Coronary artery (tissue), 2 donors: ENCODE results near the gene ADPRS.

Source experiments
- DNase-seq: peaks from one replicate; pipeline ENCODE4 v3.0.0-alpha.2; 2017; ENCODE audit warnings: low spot score
- H3K27ac ChIP-seq, 2 donors: fragments of 200-600 bp; sonication (generic); one replicate each; pipeline ENCODE4 v1.5.1; 2016 to 2019
- H3K4me3 ChIP-seq: fragments of 200-600 bp; sonication (generic); 2 replicates; pipeline ENCODE4 v1.5.1; 2016; ENCODE audit warnings: mild to moderate bottlenecking, moderate library complexity
- TF ChIP-seq, protein P1 (sequence below): fragments of 200-600 bp; sonication (generic); IDR thresholded peaks from one replicate; pipeline ENCODE4 v1.5.1; 2019; ENCODE audit warnings: antibody characterized with exemption

Gene ADPRS

DNA sequence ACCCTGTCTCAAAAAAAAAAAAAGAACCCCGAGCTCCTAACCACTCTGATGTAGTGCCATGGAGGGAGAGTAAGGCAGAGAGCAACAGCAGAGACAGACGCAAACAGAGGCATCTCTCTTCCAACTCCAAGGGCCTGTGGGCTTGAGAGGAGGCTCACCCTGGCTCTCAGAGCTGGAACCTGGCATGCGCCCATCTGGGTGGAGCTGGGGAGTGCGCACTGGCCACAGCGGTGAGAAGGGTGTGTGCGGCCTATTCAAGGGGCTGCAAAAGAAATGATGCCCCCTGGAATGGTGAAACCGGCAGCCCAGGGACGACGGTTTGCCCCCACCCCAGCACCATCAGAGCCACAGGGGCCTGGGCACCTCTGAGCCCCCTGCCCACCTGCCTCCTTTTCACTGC is 18.7 kb downstream of the ADPRS start:
- H3K4me3 ChIP-seq = no peak overlapping the region
- H3K27ac ChIP-seq = no peak overlapping the region
- TF ChIP-seq, protein P1, sequence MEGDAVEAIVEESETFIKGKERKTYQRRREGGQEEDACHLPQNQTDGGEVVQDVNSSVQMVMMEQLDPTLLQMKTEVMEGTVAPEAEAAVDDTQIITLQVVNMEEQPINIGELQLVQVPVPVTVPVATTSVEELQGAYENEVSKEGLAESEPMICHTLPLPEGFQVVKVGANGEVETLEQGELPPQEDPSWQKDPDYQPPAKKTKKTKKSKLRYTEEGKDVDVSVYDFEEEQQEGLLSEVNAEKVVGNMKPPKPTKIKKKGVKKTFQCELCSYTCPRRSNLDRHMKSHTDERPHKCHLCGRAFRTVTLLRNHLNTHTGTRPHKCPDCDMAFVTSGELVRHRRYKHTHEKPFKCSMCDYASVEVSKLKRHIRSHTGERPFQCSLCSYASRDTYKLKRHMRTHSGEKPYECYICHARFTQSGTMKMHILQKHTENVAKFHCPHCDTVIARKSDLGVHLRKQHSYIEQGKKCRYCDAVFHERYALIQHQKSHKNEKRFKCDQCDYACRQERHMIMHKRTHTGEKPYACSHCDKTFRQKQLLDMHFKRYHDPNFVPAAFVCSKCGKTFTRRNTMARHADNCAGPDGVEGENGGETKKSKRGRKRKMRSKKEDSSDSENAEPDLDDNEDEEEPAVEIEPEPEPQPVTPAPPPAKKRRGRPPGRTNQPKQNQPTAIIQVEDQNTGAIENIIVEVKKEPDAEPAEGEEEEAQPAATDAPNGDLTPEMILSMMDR = no peak
- no peak for DNase-seq

DNA sequence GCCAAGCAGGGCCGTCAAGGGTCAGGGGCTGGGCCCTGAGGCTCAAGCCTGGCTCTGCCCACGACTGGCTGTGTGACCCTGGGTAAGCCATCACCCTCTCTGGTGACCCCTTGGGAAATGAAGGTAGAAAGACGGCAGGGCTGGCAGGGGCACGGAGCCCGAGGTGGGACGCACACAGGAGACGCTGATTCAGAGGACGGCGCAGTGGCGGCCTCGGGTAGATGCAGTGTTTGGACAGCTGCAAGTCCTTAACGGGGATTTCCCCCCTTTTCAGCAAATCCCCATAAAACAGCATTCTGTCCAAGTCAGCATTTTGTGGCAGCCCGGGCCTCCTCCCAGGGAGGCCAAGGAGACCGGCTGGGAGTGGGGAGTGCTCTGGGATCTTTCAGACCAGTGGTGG is 19.6 kb downstream of the ADPRS start:
- Histone ChIP-seq H3K4me3 (no peak overlapping the region), H3K27ac (no peak overlapping the region)
- TF ChIP-seq, protein P1 = no peak
- no peak for DNase-seq

DNA sequence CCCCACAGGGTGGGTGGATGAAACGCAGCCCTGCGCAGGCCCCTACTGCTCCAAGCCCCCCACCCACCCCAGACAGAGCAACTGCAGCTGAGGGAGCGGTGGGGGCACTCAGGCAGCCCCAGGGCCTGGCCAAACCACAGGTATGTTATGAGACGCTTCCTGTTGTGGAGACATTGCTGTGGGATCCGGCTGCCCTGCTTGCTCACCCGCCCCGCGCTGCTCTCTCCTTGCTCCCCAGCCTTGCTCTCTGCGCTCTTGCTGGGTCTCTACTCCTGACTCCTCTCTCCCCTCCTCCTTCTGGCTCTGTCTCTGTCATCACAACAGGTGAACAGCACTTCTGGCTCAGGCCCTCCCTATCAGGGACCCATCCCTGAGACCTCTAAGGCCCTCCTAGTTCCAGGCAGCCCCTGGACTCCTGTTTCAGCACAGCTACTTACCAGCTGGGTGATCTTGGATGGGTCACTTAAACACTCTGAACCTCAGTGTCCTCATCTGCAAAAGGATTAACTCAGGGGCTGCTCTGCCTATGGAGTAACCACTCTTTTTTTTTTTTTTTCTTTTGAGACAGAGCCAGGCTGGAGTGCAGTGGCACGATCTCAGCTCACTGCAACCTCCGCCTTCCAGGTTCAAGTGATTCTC is 20.5 kb downstream of the ADPRS start:
- Histone ChIP-seq H3K27ac (peak overlapping the region in 1 of 2 donors; percentile 40), H3K4me3 (no peak overlapping the region)
- DNase-seq = no peak
- TF ChIP-seq, protein P1 = no peak

DNA sequence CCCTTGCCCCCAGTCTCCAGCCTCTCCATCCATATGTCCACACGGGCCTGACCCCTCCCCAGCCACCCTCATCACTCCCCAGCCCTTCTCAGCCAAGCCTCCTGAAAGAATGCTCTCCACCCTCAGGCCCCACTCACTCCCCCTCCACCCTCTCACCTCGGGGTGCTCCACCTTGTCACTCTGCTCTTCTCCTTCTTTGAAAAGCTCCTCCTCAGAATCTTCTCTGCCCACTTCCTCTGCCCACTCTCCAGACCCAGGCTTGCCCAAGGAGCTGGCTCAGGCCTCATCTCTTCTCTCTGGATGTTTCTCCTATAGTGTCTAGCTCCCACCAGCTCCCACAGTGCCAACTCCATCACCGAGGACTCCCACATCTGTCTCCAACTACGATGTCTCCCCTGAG is 22.5 kb downstream of the ADPRS start:
- H3K27ac ChIP-seq = no peak overlapping the region
- no peak for DNase-seq

DNA sequence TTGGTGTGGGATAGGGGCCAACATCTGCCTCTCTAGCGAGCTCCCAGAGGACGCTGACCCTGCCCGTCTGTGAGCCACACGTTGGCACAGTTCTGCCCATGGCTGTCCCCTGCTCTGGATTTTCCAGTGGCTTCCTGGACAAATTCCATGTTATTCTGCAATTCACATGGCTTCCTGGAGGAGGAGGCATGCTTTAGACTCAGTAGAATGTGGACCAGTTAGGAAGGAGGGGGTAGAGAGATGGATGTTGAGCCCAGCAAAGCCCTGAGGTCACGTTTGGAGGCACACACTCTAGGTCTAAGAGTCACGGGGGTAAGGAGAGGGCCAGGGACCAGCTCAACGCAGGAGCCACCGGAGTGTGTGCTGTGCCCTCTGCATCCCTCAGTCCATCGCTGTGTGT is 24.1 kb downstream of the ADPRS start:
- Histone ChIP-seq H3K4me3 (no peak overlapping the region), H3K27ac (no peak overlapping the region)
- no peak for DNase-seq
- TF ChIP-seq, protein P1 = no peak

More for the DNA sequence above, 22.5 kb downstream of the ADPRS start:
- no peak overlapping the region for H3K4me3 ChIP-seq
- TF ChIP-seq, protein P1 = no peak

DNA sequence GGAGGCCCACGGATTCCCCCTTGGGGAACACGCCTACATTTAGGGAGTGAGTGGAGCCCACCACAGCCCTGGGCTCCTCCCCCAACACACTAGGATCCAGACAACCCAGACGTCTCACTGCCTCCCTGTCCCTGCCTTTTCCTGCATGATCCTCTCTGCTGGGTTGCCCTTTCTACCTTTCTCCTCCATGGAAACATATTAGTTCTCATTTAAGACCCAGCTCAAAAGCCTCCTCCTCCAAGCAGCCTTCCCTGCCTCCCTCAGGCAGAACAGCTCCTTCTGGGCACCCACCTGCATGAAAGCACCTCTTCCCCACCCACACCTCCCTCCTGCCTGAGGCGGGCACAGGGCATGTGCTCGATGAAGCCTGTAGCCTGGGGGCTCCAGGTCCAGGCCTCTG is 25.7 kb downstream of the ADPRS start:
- peak overlapping the region; percentile 88 to 92 for H3K27ac ChIP-seq
- no peak overlapping the region for H3K4me3 ChIP-seq
- TF ChIP-seq, protein P1 = no peak
- DNase-seq = no peak

DNA sequence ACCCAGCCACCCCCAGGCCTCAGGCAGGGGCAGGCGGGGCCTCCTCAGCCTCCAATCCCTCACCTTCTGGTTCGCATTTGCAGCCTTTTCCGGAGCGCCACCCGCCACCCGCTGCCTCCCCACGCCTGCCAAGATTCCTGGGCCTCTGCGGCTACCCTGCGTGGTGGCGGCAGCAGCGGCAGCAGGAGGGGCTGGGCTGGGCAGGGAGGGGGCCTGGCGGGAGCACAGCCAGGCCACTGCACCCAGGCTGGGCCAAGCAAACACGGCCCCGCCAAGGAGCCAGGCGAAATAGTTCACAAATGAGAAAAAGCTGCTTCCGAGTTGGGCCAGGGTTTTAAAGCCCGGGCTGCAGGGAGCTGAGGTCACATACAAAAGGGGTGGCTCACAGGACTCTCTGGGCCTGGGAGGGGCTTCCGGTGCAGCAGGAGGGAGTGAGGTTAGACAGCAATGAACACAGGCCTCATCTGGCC is 26.5 kb downstream of the ADPRS start:
- TF ChIP-seq, protein P1 = no peak
- peak; percentile 88 for DNase-seq
- Histone ChIP-seq H3K27ac (peak overlapping the region; percentile 88 to 92), H3K4me3 (peak overlapping the region; percentile 4)
